HEK293 (cell line): Measurements from ENCODE around the gene POMT2.

Experiments
- KLF1 ChIP-seq: fragments of 450-650 bp; formaldehyde crosslinking; IDR thresholded peaks from 2 replicates; pipeline ENCODE4 v1.5.1; 2016; ENCODE audit warnings: missing biosample characterization, missing genetic modification characterization
- KLF10 ChIP-seq: fragments of 450-650 bp; IDR thresholded peaks from 2 replicates; pipeline ENCODE4 v1.5.1; 2018; ENCODE audit warnings: missing biosample characterization, mild to moderate bottlenecking, missing genetic modification characterization
- SP2 ChIP-seq: fragments of 450-650 bp; formaldehyde crosslinking; IDR thresholded peaks from 2 replicates; pipeline ENCODE4 v1.5.1; 2016; ENCODE audit warnings: missing biosample characterization, missing genetic modification characterization
- TCF7L2 ChIP-seq: IDR thresholded peaks from 2 replicates; pipeline ENCODE4 v1.6.1; 2011; ENCODE audit warnings: low read depth, mild to moderate bottlenecking, inconsistent platforms, low read length, moderate library complexity, borderline replicate concordance
- ZBTB21 ChIP-seq: fragments of 450-650 bp; formaldehyde crosslinking; IDR thresholded peaks from 2 replicates; pipeline ENCODE4 v1.5.1; 2017; ENCODE audit warnings: missing biosample characterization, missing genetic modification characterization
- ZFP69B ChIP-seq: fragments of 450-650 bp; formaldehyde crosslinking; IDR thresholded peaks from 2 replicates; pipeline ENCODE4 v1.5.1; 2016; ENCODE audit warnings: missing biosample characterization, missing genetic modification characterization
- ZNF10 ChIP-seq: fragments of 450-650 bp; formaldehyde crosslinking; IDR thresholded peaks from 2 replicates; pipeline ENCODE4 v1.5.1; 2017; ENCODE audit warnings: missing biosample characterization, missing genetic modification characterization
- ZNF311 ChIP-seq: fragments of 450-650 bp; formaldehyde crosslinking; IDR thresholded peaks from 2 replicates; pipeline ENCODE4 v1.5.1; 2017; ENCODE audit warnings: missing biosample characterization, missing genetic modification characterization, borderline replicate concordance
- ZNF624 ChIP-seq: fragments of 450-650 bp; formaldehyde crosslinking; IDR thresholded peaks from 2 replicates; pipeline ENCODE4 v1.5.1; 2017; ENCODE audit warnings: missing biosample characterization, missing genetic modification characterization
- TF ChIP-seq, protein P1 (sequence below): fragments of 450-650 bp; formaldehyde crosslinking; IDR thresholded peaks from 2 replicates; pipeline ENCODE4 v1.5.1; 2016; ENCODE audit warnings: missing biosample characterization, missing genetic modification characterization
- TF ChIP-seq, protein P2 (sequence below): fragments of 450-650 bp; formaldehyde crosslinking; IDR thresholded peaks from 2 replicates; pipeline ENCODE4 v1.5.1; 2016; ENCODE audit warnings: missing biosample characterization, missing genetic modification characterization, low read depth
- TF ChIP-seq, protein P3 (sequence below): fragments of 450-650 bp; formaldehyde crosslinking; IDR thresholded peaks from 2 replicates; pipeline ENCODE4 v1.5.1; 2017; ENCODE audit warnings: missing biosample characterization, missing genetic modification characterization

- TF ChIP-seq, protein P1, sequence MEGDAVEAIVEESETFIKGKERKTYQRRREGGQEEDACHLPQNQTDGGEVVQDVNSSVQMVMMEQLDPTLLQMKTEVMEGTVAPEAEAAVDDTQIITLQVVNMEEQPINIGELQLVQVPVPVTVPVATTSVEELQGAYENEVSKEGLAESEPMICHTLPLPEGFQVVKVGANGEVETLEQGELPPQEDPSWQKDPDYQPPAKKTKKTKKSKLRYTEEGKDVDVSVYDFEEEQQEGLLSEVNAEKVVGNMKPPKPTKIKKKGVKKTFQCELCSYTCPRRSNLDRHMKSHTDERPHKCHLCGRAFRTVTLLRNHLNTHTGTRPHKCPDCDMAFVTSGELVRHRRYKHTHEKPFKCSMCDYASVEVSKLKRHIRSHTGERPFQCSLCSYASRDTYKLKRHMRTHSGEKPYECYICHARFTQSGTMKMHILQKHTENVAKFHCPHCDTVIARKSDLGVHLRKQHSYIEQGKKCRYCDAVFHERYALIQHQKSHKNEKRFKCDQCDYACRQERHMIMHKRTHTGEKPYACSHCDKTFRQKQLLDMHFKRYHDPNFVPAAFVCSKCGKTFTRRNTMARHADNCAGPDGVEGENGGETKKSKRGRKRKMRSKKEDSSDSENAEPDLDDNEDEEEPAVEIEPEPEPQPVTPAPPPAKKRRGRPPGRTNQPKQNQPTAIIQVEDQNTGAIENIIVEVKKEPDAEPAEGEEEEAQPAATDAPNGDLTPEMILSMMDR (tag by site-specific recombination): no peak
- TF ChIP-seq ZNF624 (no peak), ZBTB21 (tag by site-specific recombination) (no peak), ZNF10 (tag by site-specific recombination) (no peak), KLF1 (no peak), TCF7L2 (no peak), ZFP69B (tag by site-specific recombination) (no peak), KLF10 (tag by site-specific recombination) (no peak), ZNF311 (tag by site-specific recombination) (no peak), SP2 (tag by site-specific recombination) (no peak)
- TF ChIP-seq, protein P2, sequence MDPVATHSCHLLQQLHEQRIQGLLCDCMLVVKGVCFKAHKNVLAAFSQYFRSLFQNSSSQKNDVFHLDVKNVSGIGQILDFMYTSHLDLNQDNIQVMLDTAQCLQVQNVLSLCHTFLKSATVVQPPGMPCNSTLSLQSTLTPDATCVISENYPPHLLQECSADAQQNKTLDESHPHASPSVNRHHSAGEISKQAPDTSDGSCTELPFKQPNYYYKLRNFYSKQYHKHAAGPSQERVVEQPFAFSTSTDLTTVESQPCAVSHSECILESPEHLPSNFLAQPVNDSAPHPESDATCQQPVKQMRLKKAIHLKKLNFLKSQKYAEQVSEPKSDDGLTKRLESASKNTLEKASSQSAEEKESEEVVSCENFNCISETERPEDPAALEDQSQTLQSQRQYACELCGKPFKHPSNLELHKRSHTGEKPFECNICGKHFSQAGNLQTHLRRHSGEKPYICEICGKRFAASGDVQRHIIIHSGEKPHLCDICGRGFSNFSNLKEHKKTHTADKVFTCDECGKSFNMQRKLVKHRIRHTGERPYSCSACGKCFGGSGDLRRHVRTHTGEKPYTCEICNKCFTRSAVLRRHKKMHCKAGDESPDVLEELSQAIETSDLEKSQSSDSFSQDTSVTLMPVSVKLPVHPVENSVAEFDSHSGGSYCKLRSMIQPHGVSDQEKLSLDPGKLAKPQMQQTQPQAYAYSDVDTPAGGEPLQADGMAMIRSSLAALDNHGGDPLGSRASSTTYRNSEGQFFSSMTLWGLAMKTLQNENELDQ (tag by site-specific recombination): no peak
- TF ChIP-seq, protein P3, sequence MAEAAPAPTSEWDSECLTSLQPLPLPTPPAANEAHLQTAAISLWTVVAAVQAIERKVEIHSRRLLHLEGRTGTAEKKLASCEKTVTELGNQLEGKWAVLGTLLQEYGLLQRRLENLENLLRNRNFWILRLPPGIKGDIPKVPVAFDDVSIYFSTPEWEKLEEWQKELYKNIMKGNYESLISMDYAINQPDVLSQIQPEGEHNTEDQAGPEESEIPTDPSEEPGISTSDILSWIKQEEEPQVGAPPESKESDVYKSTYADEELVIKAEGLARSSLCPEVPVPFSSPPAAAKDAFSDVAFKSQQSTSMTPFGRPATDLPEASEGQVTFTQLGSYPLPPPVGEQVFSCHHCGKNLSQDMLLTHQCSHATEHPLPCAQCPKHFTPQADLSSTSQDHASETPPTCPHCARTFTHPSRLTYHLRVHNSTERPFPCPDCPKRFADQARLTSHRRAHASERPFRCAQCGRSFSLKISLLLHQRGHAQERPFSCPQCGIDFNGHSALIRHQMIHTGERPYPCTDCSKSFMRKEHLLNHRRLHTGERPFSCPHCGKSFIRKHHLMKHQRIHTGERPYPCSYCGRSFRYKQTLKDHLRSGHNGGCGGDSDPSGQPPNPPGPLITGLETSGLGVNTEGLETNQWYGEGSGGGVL: no peak
Observed at GRCh38 chr14:77266336-77266735, 54.3 kb downstream of the POMT2 start.
